WTC11 (cell line): ENCODE measurements around the gene LGALS7. TPM values are rescaled to one million over a fixed set of nuclear protein-coding genes. Genes with fewer than 3 reads are reported as not detected.
A peak's percentile ranks its signal among the peaks of the same experiment; 100 is the strongest.

Experiments
- ATAC-seq: fragments of 200-7000 bp; cut with Tn5 transposase; 2 replicates; pipeline ENCODE4 v1.10.0; 2021; ENCODE audit warnings: mild to moderate bottlenecking, moderate library complexity
- CTCF ChIA-PET: fragments of 300-600 bp; sonication (Branson Sonifier 250); formaldehyde crosslinking; loops from one replicate; lab custom pipeline; 2021; ENCODE audit warnings: antibody characterized with exemption; lab: Charles Lee
- POLR2A ChIA-PET: fragments of 350-600 bp; sonication (Branson Sonifier 250); formaldehyde crosslinking; loops from one replicate; lab custom pipeline; 2021; ENCODE audit warnings: antibody characterized with exemption; lab: Charles Lee
- DNase-seq: peaks from one replicate; pipeline ENCODE4 v3.0.0; 2021; ENCODE audit warnings: low spot score
- H3K27ac Mint-ChIP-seq: 2 replicates; pipeline ENCODE4 v1.8.0; 2021; ENCODE audit warnings: mixed read lengths
- H3K27me3 Mint-ChIP-seq: 2 replicates; pipeline ENCODE4 v1.8.0; 2021; ENCODE audit warnings: low read depth, mild to moderate bottlenecking, moderate library complexity, mixed read lengths
- H3K36me3 Mint-ChIP-seq: 2 replicates; pipeline ENCODE4 v1.8.0; 2021; ENCODE audit warnings: mixed read lengths
- H3K4me1 Mint-ChIP-seq: 2 replicates; pipeline ENCODE4 v1.8.0; 2022; ENCODE audit warnings: mixed read lengths
- H3K4me3 Mint-ChIP-seq: 2 replicates; pipeline ENCODE4 v1.8.0; 2021; ENCODE audit warnings: mild to moderate bottlenecking, moderate library complexity, mixed read lengths
- H3K9me3 Mint-ChIP-seq: 2 replicates; pipeline ENCODE4 v1.8.0; 2021; ENCODE audit warnings: mixed read lengths
- CBFB ChIP-seq: sonication (generic); formaldehyde crosslinking; IDR thresholded peaks from 2 replicates; pipeline ENCODE4 v1.8.1; 2022; ENCODE audit warnings: mild to moderate bottlenecking, low read depth, missing genetic modification reagents
- CREB1 ChIP-seq: sonication (generic); formaldehyde crosslinking; IDR thresholded peaks from 2 replicates; pipeline ENCODE4 v1.8.0; 2023; ENCODE audit warnings: mild to moderate bottlenecking, missing genetic modification reagents
- E2F1 ChIP-seq: sonication (generic); formaldehyde crosslinking; IDR thresholded peaks from 2 replicates; pipeline ENCODE4 v1.8.0; 2022; ENCODE audit warnings: mild to moderate bottlenecking, missing genetic modification reagents
- FOXP4 ChIP-seq: sonication (generic); formaldehyde crosslinking; IDR thresholded peaks from 2 replicates; pipeline ENCODE4 v1.8.0; 2022; ENCODE audit warnings: mild to moderate bottlenecking, missing genetic modification reagents
- MAX ChIP-seq: sonication (generic); formaldehyde crosslinking; IDR thresholded peaks from 2 replicates; pipeline ENCODE4 v1.8.0; 2022; ENCODE audit warnings: mild to moderate bottlenecking, missing genetic modification reagents
- MLX ChIP-seq: sonication (generic); formaldehyde crosslinking; IDR thresholded peaks from 2 replicates; pipeline ENCODE4 v1.8.1; 2023; ENCODE audit warnings: mild to moderate bottlenecking, missing genetic modification reagents, moderate library complexity
- NFYB ChIP-seq: sonication (generic); formaldehyde crosslinking; conservative IDR thresholded peaks from 2 replicates; pipeline ENCODE4 v1.8.0; 2022; ENCODE audit warnings: low read depth, missing genetic modification reagents
- SMAD3 ChIP-seq: sonication (generic); formaldehyde crosslinking; IDR thresholded peaks from 2 replicates; pipeline ENCODE4 v1.8.0; 2022; ENCODE audit warnings: missing genetic modification reagents, mild to moderate bottlenecking, borderline replicate concordance
- SOX15 ChIP-seq: fragments of 250-450 bp; sonication (Bioruptor Pico); IDR thresholded peaks from 2 replicates; pipeline ENCODE4 v1.9.0; 2021; ENCODE audit warnings: mild to moderate bottlenecking
- SP1 ChIP-seq: sonication (generic); formaldehyde crosslinking; conservative IDR thresholded peaks from 2 replicates; pipeline ENCODE4 v1.8.1; 2022; ENCODE audit warnings: missing genetic modification reagents
- USF1 ChIP-seq: sonication (generic); formaldehyde crosslinking; IDR thresholded peaks from 2 replicates; pipeline ENCODE4 v1.8.0; 2022; ENCODE audit warnings: mild to moderate bottlenecking, missing genetic modification reagents
- ZNF121 ChIP-seq: sonication (generic); formaldehyde crosslinking; IDR thresholded peaks from 2 replicates; pipeline ENCODE4 v1.8.0; 2023; ENCODE audit warnings: missing genetic modification reagents
- ZNF512 ChIP-seq: sonication (generic); formaldehyde crosslinking; IDR thresholded peaks from 2 replicates; pipeline ENCODE4 v1.8.1; 2022; ENCODE audit warnings: missing genetic modification reagents, borderline replicate concordance
- ZNF671 ChIP-seq: fragments of 250-450 bp; sonication (Bioruptor Pico); IDR thresholded peaks from 2 replicates; pipeline ENCODE4 v1.8.0; 2021; ENCODE audit warnings: mild to moderate bottlenecking
- total RNA-seq: library from RNA; stranded (reverse); gene quantifications from 3 replicates; pipeline ENCODE4 v1.2.3, GENCODE V29; 2021

The LGALS7 gene
- total RNA-seq, 1 experiment from 2014 or later: 2.3 TPM

- TF ChIP-seq USF1 (CRISPR knock-in tag): peak; percentile 44; the same call in 1 of the 2 replicates
- TF ChIP-seq E2F1: peak; percentile 83
- peak; percentile 65; the same call in 1 of the 2 replicates for TF ChIP-seq FOXP4 (CRISPR knock-in tag)
- TF ChIP-seq ZNF512 (CRISPR knock-in tag): no peak
- 0 out of 2 replicates have a peak, but pooled peaks have one; percentile 42 for TF ChIP-seq CREB1 (CRISPR knock-in tag)
These were observed 36.7 kb downstream of the LGALS7 start (continued) for GRCh38 chr19:38736413-38737280.

- H3K4me3 Mint-ChIP-seq: peak overlapping the region; percentile 36; the same call in 1 of the 2 replicates
- no peak for TF ChIP-seq ZNF121
- TF ChIP-seq NFYB (CRISPR knock-in tag): no peak
- no peak overlapping the region for H3K27ac Mint-ChIP-seq
- H3K4me1 Mint-ChIP-seq: peaks cover 10% of the 10 kb centered on the region
- peaks cover 3% of the 10 kb centered on the region for H3K9me3 Mint-ChIP-seq
- CTCF ChIA-PET: interaction anchor here (1.3 to 3.6 kb wide), 3 partner anchors 57 to 194 kb away, joined by 3 to 26 read pairs (median 4); partner anchors contain the start of genes MRPS12 and SARS2
- peaks cover 19% of the 10 kb centered on the region for H3K27me3 Mint-ChIP-seq
- peak; percentile 10 for ATAC-seq
- POLR2A ChIA-PET: interaction anchor here (1.3 kb wide), 1 partner anchor 113 kb away, joined by 3 read pairs; no protein-coding TSS in a partner anchor
- peak; percentile 60 for DNase-seq
- H3K36me3 Mint-ChIP-seq: peaks cover 2% of the 10 kb centered on the region; the same call in 1 of the 2 replicates
These were observed 37.3 kb downstream of the LGALS7 start for GRCh38 chr19:38736036-38736412.

GRCh38 chr19:38735257-38735686 lies 38.0 kb downstream of the LGALS7 start:
- Mint-ChIP-seq H3K36me3 (peaks cover 6% of the 10 kb centered on the region), H3K27me3 (peaks cover 19% of the 10 kb centered on the region), H3K9me3 (peaks cover 3% of the 10 kb centered on the region), H3K27ac (no peak overlapping the region)
- POLR2A ChIA-PET: interaction anchor here (0.6 to 0.8 kb wide), 2 partner anchors 116 to 1708 kb away, joined by 3 read pairs; partner anchors contain the start of gene EIF3K
- peak; percentile 70 for DNase-seq
- no peak for TF ChIP-seq SMAD3 (CRISPR knock-in tag)
- TF ChIP-seq MAX (CRISPR knock-in tag): peak; percentile 24; the same call in 1 of the 2 replicates
- 0 out of 2 replicates have a peak, but pooled peaks have one; percentile 4 for TF ChIP-seq ZNF121
- TF ChIP-seq MLX (CRISPR knock-in tag): no peak
- no peak for TF ChIP-seq CBFB
- no peak for TF ChIP-seq SOX15 (CRISPR knock-in tag)
- 0 out of 2 replicates have a peak, but pooled peaks have one; percentile 36 for TF ChIP-seq SP1
- no peak for TF ChIP-seq ZNF671 (CRISPR knock-in tag)
- no peak for TF ChIP-seq USF1 (CRISPR knock-in tag)
- TF ChIP-seq, all 79 proteins: peak for 3
- CTCF ChIA-PET: interaction anchor here (0.6 to 3.8 kb wide), 8 partner anchors 16 to 345 kb away, joined by 3 to 26 read pairs (median 4); partner anchors contain the start of genes EIF3K, FAM98C, MRPS12 and SARS2
- Mint-ChIP-seq H3K4me1 (peaks cover 10% of the 10 kb centered on the region), H3K4me3 (peak overlapping the region; percentile 66)
- peak; percentile 33 for ATAC-seq
